ENCODE data around the gene PSMC3.

Gene PSMC3

GRCh38 chr11:47389577-47390421 lies 36.4 kb downstream of the PSMC3 start:
- no peak for TF ChIP-seq ZBTB7A (IDR thresholded peaks at IDR 0.05; ENCODE audit: low read depth)

- no peak for TF ChIP-seq CREB1 (IDR thresholded peaks at IDR 0.05; ENCODE audit: low read depth)
- no peak for TF ChIP-seq TEAD4 (IDR thresholded peaks at IDR 0.05)
- TF ChIP-seq FOXM1 (IDR thresholded peaks at IDR 0.05; ENCODE audit: borderline replicate concordance, low read depth), result no peak
- TF ChIP-seq ZBTB7A (IDR thresholded peaks at IDR 0.05; ENCODE audit: low read depth), result no peak
- no peak for TF ChIP-seq TCF12 (IDR thresholded peaks at IDR 0.05; ENCODE audit: low read depth)
- no peak for TF ChIP-seq REST (IDR thresholded peaks at IDR 0.05; ENCODE audit: low read depth)
- no peak for TF ChIP-seq EGR1 (IDR thresholded peaks at IDR 0.05)
- TF ChIP-seq EP300 (IDR thresholded peaks at IDR 0.05; ENCODE audit: borderline replicate concordance), result no peak
- TF ChIP-seq YY1 (IDR thresholded peaks at IDR 0.05; ENCODE audit: low read depth), result no peak
- TF ChIP-seq USF1 (IDR thresholded peaks at IDR 0.05), result no peak
- TF ChIP-seq MAX (IDR thresholded peaks at IDR 0.05), result no peak
Measured at GRCh38 chr11:47388697-47389576, 37.3 kb downstream of the PSMC3 start.

- TF ChIP-seq CREB1 (IDR thresholded peaks at IDR 0.05; ENCODE audit: low read depth) (no peak), MAX (IDR thresholded peaks at IDR 0.05) (no peak), TEAD4 (IDR thresholded peaks at IDR 0.05) (no peak), YY1 (IDR thresholded peaks at IDR 0.05; ENCODE audit: low read depth) (no peak), ZBTB7A (IDR thresholded peaks at IDR 0.05; ENCODE audit: low read depth) (no peak), USF1 (IDR thresholded peaks at IDR 0.05) (no peak), FOXM1 (IDR thresholded peaks at IDR 0.05; ENCODE audit: borderline replicate concordance, low read depth) (no peak), EP300 (IDR thresholded peaks at IDR 0.05; ENCODE audit: borderline replicate concordance) (no peak), TCF12 (IDR thresholded peaks at IDR 0.05; ENCODE audit: low read depth) (no peak), TAF1 (IDR thresholded peaks at IDR 0.05; ENCODE audit: low read depth) (no peak), RAD21 (IDR thresholded peaks at IDR 0.05; ENCODE audit: low read depth) (no peak), CEBPB (IDR thresholded peaks at IDR 0.05) (no peak)
Measured at GRCh38 chr11:47387944-47388696, 38.1 kb downstream of the PSMC3 start.

GRCh38 chr11:47384498-47384897 lies 41.7 kb downstream of the PSMC3 start:
- no peak for TF ChIP-seq REST (IDR thresholded peaks at IDR 0.05; ENCODE audit: low read depth)
- TF ChIP-seq EP300 (IDR thresholded peaks at IDR 0.05; ENCODE audit: borderline replicate concordance), result no peak
- no peak for TF ChIP-seq TCF12 (IDR thresholded peaks at IDR 0.05; ENCODE audit: low read depth)
- TF ChIP-seq USF1 (IDR thresholded peaks at IDR 0.05), result no peak
- no peak for TF ChIP-seq ZBTB7A (IDR thresholded peaks at IDR 0.05; ENCODE audit: low read depth)
- no peak for TF ChIP-seq TEAD4 (IDR thresholded peaks at IDR 0.05)
- no peak for TF ChIP-seq YY1 (IDR thresholded peaks at IDR 0.05; ENCODE audit: low read depth)
- TF ChIP-seq EGR1 (IDR thresholded peaks at IDR 0.05), result no peak
- TF ChIP-seq TAF1 (IDR thresholded peaks at IDR 0.05; ENCODE audit: low read depth), result no peak
- TF ChIP-seq RAD21 (IDR thresholded peaks at IDR 0.05; ENCODE audit: low read depth), result no peak
- TF ChIP-seq CEBPB (IDR thresholded peaks at IDR 0.05), result no peak
- TF ChIP-seq MAX (IDR thresholded peaks at IDR 0.05), result no peak
- TF ChIP-seq CREB1 (IDR thresholded peaks at IDR 0.05; ENCODE audit: low read depth), result no peak
- TF ChIP-seq NFIC (IDR thresholded peaks at IDR 0.05), result no peak
- TF ChIP-seq FOXM1 (IDR thresholded peaks at IDR 0.05; ENCODE audit: borderline replicate concordance, low read depth), result no peak

All from Ishikawa (cell line).